ENCODE measurements around the gene SHROOM4. TPM values are rescaled to one million over a fixed set of nuclear protein-coding genes. Genes with fewer than 3 reads are reported as not detected.

SHROOM4 gene
- total RNA-seq, 3 donors from 2014 or later, result 6.9 to 13.8 (median 12.5) TPM

GRCh38 chrX:50799531-50799961 lies 14.4 kb downstream of the SHROOM4 start:
- intact Hi-C loops (cut with DNase I; ENCODE audit: low total_unique reads), result loop anchor here (2.0 kb wide), 1 partner anchor 47 kb away; no protein-coding TSS in a partner anchor
- peaks cover 0 to 34% of the 10 kb centered on the region in 2 donors for H3K27me3 ChIP-seq
- no peak overlapping the region for H3K4me3 ChIP-seq
- no peak for DNase-seq (ENCODE audit: low spot score in 2 of 2)
- no peaks in the 10 kb centered on the region for H3K4me1 ChIP-seq
- peak overlapping the region in 1 of 2 donors; percentile 7 for H3K27ac ChIP-seq
- no peak for TF ChIP-seq CTCF (IDR thresholded peaks at IDR 0.05)
- H3K36me3 ChIP-seq, result no peaks in the 10 kb centered on the region
- H3K9me3 ChIP-seq, result no peaks in the 10 kb centered on the region

DNA sequence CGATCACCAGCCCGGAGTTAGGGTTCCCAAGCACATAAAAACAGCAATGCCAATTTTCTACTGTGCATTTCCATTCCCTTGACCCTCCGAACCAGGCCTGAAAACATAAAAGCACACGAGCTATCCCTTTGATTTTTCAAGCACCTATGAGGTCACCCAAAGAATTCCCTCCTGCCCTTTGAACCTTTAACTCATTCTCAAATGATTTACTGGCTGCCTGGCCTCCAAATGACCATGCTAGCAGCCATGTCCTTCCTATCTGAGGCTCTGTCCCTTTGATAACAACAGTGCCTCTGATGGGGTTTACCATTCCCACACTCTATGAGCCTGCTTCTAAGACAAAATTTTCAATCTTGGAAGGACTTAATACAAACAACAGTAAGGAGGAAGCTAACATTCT lies 15.2 kb downstream of the SHROOM4 start:
- intact Hi-C loops (cut with DNase I; ENCODE audit: low total_unique reads), result loop anchor here (2.0 kb wide), 1 partner anchor 46 kb away; no protein-coding TSS in a partner anchor
- H3K27ac ChIP-seq, result no peak overlapping the region
- H3K9me3 ChIP-seq, result no peaks in the 10 kb centered on the region
- TF ChIP-seq POLR2A (IDR thresholded peaks at IDR 0.05) (no peak), POLR2AphosphoS5 (IDR thresholded peaks at IDR 0.05) (no peak), CTCF (IDR thresholded peaks at IDR 0.05) (no peak)
- peaks cover 0 to 27% of the 10 kb centered on the region in 2 donors for H3K27me3 ChIP-seq
- DNase-seq (ENCODE audit: low spot score in 2 of 2), result no peak
- H3K36me3 ChIP-seq, result no peaks in the 10 kb centered on the region
- H3K4me3 ChIP-seq, result no peak overlapping the region
- H3K4me1 ChIP-seq, result no peaks in the 10 kb centered on the region

- no peak overlapping the region for H3K27ac ChIP-seq
- DNase-seq (ENCODE audit: low spot score in 2 of 2), result no peak
- TF ChIP-seq POLR2AphosphoS5 (IDR thresholded peaks at IDR 0.05), result no peak
- TF ChIP-seq POLR2A (IDR thresholded peaks at IDR 0.05), result no peak
- TF ChIP-seq CTCF (IDR thresholded peaks at IDR 0.05), result no peak
- peaks cover 4 to 11% of the 10 kb centered on the region in 2 donors for H3K9me3 ChIP-seq
- H3K36me3 ChIP-seq, result no peaks in the 10 kb centered on the region
- peaks cover 0 to 12% of the 10 kb centered on the region in 2 donors for H3K27me3 ChIP-seq
- H3K4me3 ChIP-seq, result no peak overlapping the region
- no peaks in the 10 kb centered on the region for H3K4me1 ChIP-seq
- intact Hi-C loops (cut with DNase I; ENCODE audit: low total_unique reads), result no loop called here
Measured at GRCh38 chrX:50787099-50787498, 26.9 kb downstream of the SHROOM4 start.

DNA sequence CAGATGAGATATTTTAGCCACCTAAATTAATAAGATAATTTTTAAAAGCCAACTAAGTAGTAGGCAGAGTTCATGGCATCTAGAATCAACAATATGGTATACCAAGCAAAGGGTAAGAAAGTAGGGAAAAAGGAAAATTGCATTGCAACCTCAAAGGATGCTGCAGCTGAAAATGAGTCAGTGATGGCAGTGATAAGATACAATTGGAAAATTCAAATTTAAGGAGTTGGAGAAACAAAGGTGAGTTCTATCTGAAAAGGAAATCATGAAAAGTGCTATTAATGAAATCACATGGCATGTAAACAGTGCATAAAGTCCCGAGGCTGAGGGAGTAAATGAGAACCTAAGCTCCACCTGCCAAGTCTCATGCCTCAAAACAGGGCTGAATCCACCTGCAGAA lies 33.9 kb downstream of the SHROOM4 start:
- no peak overlapping the region for H3K4me3 ChIP-seq

DNA sequence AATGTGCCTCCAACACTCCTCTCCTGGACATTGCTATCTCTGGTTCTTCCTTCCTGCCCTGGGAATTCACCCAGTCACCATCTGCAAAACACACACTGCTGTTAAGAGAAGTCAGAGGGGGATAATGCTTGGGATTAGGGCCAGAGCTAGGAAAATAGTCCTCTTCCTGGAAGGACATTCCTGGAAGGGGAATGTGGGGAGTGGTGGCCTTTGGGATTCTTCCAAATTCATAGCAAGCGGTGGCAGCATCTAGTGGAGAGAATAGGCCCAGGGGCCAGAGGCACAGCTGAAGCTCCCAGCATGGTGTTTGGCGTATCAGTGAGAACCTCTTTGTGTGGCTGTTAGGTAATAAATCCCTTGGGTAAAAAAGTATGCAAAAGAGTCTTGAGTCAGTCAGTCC lies 34.3 kb downstream of the SHROOM4 start:
- no peak for DNase-seq (ENCODE audit: low spot score in 2 of 2)
- peaks cover 0 to 17% of the 10 kb centered on the region in 2 donors for H3K27me3 ChIP-seq
- TF ChIP-seq POLR2A (IDR thresholded peaks at IDR 0.05) (no peak), CTCF (IDR thresholded peaks at IDR 0.05) (no peak), POLR2AphosphoS5 (IDR thresholded peaks at IDR 0.05) (no peak)
- no peaks in the 10 kb centered on the region for H3K36me3 ChIP-seq
- intact Hi-C loops (cut with DNase I; ENCODE audit: low total_unique reads), result loop anchor here (5.0 kb wide), 1 partner anchor 1537 kb away; no protein-coding TSS in a partner anchor
- H3K4me3 ChIP-seq, result no peak overlapping the region
- H3K4me1 ChIP-seq, result no peaks in the 10 kb centered on the region
- no peaks in the 10 kb centered on the region for H3K9me3 ChIP-seq
- no peak overlapping the region for H3K27ac ChIP-seq

More for the DNA sequence above, 33.9 kb downstream of the SHROOM4 start:
- no peak for TF ChIP-seq POLR2A (IDR thresholded peaks at IDR 0.05)
- TF ChIP-seq CTCF (IDR thresholded peaks at IDR 0.05), result no peak
- TF ChIP-seq POLR2AphosphoS5 (IDR thresholded peaks at IDR 0.05), result no peak
- intact Hi-C loops (cut with DNase I; ENCODE audit: low total_unique reads), result no loop called here
- no peak for DNase-seq (ENCODE audit: low spot score in 2 of 2)
- H3K4me1 ChIP-seq, result no peaks in the 10 kb centered on the region
- H3K27ac ChIP-seq, result no peak overlapping the region
- no peaks in the 10 kb centered on the region for H3K9me3 ChIP-seq
- H3K27me3 ChIP-seq, result peaks cover 0 to 18% of the 10 kb centered on the region in 2 donors
- no peaks in the 10 kb centered on the region for H3K36me3 ChIP-seq

Data from breast epithelium (tissue), 4 donors.